ENCODE results near the gene LAMA1.

Gene LAMA1

DNA sequence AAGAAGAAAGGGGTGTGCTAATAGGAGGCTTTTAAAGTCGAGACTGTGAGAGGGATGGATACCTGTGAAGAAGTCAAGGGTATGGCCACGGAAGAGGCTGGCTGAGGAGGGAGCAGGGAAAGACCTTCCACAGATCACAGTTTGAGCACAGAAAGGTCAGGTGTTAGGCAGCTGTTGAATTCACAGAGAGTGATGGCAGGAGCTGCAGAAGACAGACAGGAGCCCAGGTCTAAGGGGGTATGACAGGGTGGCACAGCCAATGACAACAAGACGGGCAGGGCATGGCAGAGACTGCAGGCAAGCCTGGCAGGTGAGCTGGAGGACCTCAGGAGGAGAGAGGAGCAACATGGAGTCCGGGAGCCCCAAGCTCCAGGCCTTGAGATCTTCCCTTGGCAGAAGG, 163.1 kb downstream of the LAMA1 start:
- Histone ChIP-seq H3K36me3 (ENCODE audit: control insufficient read depth, insufficient read depth, low read length) (peaks cover 2% of the 10 kb centered on the region), H3K4me1 (ENCODE audit: control insufficient read depth, insufficient read depth, low read length) (no peaks in the 10 kb centered on the region), H3K27me3 (ENCODE audit: control insufficient read depth, insufficient read depth, low read length) (no peaks in the 10 kb centered on the region), H3K9me3 (ENCODE audit: control insufficient read depth, insufficient read depth, low read length) (no peaks in the 10 kb centered on the region), H3K9ac (ENCODE audit: low read depth, low read length) (no peak overlapping the region), H3K4me3 (ENCODE audit: low read depth, low read length) (no peak overlapping the region)

DNA sequence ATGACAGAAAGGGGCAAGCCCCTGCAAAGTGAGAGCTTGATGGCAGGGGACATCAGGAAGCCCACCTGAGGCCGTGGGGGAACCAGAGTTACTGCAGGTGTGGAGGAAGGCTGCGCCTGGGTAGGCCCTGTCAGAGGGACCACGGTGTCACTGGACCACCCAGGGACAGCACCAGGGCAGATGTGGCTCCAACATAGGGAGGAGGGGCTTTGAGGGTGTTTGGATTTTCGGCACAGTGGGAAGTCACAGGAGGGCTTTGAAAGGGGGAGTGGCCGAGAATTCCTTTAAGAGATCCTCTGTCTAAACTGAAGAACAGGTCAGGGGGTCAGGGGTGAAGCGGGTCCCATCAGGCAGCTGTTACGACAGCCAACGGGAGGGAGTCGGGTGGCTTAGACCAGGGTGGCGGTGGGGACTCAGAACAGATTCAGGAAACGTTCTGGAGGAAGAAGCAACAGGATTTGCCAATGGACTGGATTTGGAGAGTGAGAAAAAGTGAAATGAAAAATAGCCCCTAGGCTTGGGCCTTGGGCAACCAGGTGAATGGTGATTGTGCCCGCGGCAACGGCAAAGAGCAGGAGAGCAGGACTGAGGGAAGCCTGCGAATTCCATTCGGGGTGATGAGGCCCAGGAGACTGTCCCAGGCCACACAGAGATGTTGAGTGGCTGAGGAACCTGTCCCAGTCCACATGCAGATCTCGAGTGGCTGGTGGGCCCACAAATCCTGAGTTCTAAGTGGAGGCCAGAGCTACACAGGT, 166.1 kb downstream of the LAMA1 start:
- no peak overlapping the region for H3K9ac ChIP-seq (ENCODE audit: low read depth, low read length)
- no peaks in the 10 kb centered on the region for H3K27me3 ChIP-seq (ENCODE audit: control insufficient read depth, insufficient read depth, low read length)
- no peaks in the 10 kb centered on the region for H3K4me1 ChIP-seq (ENCODE audit: control insufficient read depth, insufficient read depth, low read length)
- H3K9me3 ChIP-seq (ENCODE audit: control insufficient read depth, insufficient read depth, low read length): no peaks in the 10 kb centered on the region
- H3K36me3 ChIP-seq (ENCODE audit: control insufficient read depth, insufficient read depth, low read length): no peaks in the 10 kb centered on the region
- H3K4me3 ChIP-seq (ENCODE audit: low read depth, low read length): no peak overlapping the region

DNA sequence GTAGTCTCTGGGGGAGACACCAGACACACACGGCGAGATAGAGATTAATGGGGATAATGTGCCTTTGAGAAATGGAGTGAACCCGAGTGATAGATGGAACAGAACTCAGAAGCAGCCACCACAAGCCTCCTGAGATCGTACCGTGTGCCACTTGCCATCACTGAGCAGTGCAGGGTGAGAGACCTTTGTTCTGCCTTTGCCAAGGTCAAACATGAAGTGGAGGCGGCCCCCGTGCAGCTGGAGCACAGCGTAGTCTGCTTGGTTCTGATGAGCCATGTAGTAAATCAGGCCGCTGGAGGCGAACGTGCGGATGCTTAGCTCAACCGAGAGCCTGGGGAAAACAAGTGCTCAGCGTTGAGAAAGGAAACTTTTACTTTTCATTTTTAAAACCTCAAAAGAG, 167.0 kb downstream of the LAMA1 start:
- H3K4me1 ChIP-seq (ENCODE audit: control insufficient read depth, insufficient read depth, low read length): no peaks in the 10 kb centered on the region
- H3K9ac ChIP-seq (ENCODE audit: low read depth, low read length): no peak overlapping the region
- H3K36me3 ChIP-seq (ENCODE audit: control insufficient read depth, insufficient read depth, low read length): no peaks in the 10 kb centered on the region

DNA sequence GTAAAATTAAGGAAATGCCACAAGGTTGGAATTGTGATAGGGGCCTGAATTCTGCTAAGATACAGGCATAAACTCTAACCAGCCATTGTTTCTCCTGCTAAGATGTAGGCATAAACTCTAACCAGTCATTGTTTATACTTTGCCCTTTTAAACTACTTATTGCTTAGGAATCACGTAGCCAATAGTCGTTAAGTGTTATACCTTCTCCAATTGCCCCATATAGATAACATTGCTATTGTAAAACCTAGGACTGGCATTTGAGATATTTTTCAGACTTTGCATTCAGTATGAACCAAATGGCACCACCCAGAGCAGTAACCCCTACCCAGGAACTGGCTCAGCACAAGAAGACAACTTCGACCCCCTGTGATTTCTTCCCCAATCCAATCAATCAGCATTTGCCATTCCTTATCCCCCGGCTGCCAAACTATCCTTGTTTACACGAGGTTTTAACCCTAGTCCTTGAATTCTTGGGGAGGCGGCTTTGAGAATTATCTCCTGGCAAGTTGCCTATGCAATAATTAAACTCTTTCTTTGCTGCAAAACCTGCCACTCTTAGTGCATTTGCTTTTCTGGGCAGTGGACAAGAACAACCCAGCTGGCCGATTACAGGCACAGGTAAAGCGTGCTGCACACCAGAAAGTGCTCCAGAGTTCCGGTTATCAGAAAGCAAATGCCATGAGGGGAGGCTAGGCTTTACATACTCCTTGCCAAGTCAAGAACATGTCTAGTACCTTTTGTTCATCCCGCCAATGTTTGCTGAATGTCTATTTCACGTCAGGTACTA, 167.6 kb downstream of the LAMA1 start:
- Histone ChIP-seq H3K27me3 (ENCODE audit: control insufficient read depth, insufficient read depth, low read length) (no peaks in the 10 kb centered on the region), H3K9me3 (ENCODE audit: control insufficient read depth, insufficient read depth, low read length) (no peaks in the 10 kb centered on the region), H3K9ac (ENCODE audit: low read depth, low read length) (no peak overlapping the region), H3K36me3 (ENCODE audit: control insufficient read depth, insufficient read depth, low read length) (no peaks in the 10 kb centered on the region), H3K4me1 (ENCODE audit: control insufficient read depth, insufficient read depth, low read length) (no peaks in the 10 kb centered on the region), H3K4me3 (ENCODE audit: low read depth, low read length) (no peak overlapping the region)

More for the DNA sequence above, 167.0 kb downstream of the LAMA1 start:
- H3K4me3 ChIP-seq (ENCODE audit: low read depth, low read length): no peak overlapping the region
- no peaks in the 10 kb centered on the region for H3K9me3 ChIP-seq (ENCODE audit: control insufficient read depth, insufficient read depth, low read length)
- no peaks in the 10 kb centered on the region for H3K27me3 ChIP-seq (ENCODE audit: control insufficient read depth, insufficient read depth, low read length)

DNA sequence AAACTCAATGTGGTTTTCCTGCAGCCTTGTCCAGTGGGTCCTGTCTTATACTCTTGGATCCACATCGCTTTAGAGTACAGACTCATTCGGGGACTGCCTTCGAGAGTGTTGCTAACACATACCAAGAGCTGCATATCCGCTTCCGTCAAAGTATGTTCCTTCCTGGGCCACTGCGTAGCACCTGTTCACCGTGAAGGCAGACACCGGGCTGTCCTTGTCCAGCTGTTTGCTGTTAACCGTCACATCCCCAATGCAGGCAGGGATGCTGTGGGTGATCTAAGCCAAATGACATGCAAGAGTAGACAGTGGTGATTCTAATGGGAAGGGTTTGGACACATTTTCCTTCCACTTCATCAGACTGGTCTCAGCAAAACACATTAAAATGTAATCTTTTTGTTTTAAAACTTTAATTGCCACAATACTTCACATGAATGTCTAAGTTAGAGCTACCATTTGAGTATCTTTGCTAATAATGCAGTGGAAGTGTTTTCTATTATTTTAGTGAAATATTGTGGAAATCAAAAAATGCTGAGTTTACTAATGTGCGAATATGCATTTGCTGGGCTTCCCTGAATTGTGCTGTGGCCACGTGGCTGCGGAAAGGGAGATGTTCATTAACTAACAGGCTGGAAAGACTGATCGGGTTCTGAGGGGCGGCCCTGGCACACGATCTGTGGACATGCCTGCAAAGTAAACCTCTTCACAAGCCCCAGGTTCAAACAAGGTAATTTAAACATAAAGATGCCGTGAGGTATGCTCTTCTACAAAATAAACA, 169.1 kb downstream of the LAMA1 start:
- no peak overlapping the region for H3K9ac ChIP-seq (ENCODE audit: low read depth, low read length)
- no peak overlapping the region for H3K4me3 ChIP-seq (ENCODE audit: low read depth, low read length)
- H3K36me3 ChIP-seq (ENCODE audit: control insufficient read depth, insufficient read depth, low read length): no peaks in the 10 kb centered on the region
- no peaks in the 10 kb centered on the region for H3K4me1 ChIP-seq (ENCODE audit: control insufficient read depth, insufficient read depth, low read length)
- no peaks in the 10 kb centered on the region for H3K27me3 ChIP-seq (ENCODE audit: control insufficient read depth, insufficient read depth, low read length)
- H3K9me3 ChIP-seq (ENCODE audit: control insufficient read depth, insufficient read depth, low read length): no peaks in the 10 kb centered on the region

DNA sequence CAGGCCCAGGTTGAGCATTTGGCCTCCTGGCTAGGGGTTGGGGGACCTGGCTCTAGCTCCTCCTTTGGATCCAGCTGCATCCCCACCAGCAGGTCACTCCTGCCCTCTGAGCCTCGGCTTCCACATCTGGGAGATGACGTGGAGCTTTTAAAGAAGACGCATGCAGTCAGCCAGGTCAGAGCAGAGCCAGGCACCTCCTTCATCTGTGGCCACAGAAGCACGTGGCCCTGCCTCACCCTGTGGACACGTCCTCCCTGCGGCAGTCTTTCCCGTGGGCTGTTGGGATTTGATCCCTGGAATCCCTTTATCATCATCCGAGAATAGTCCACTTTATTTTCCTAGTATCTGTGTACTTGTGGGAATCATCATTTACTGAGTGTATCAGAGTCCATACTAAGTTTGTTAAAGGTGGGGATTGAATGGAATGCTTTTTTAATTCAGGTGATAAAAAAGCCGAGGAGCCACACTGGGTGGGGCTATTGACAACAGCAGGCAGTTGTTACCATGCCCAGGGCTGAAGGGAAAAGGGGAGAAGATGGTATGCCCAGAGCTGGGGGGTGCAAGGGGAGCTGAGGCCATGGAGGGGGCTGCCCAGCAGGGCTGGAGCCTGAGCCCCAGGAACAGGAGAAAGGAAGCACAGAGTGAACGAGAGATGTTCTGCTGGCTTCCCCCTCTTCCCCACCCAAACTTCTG, 170.1 kb downstream of the LAMA1 start:
- Histone ChIP-seq H3K9ac (ENCODE audit: low read depth, low read length) (no peak overlapping the region), H3K27me3 (ENCODE audit: control insufficient read depth, insufficient read depth, low read length) (no peaks in the 10 kb centered on the region), H3K4me1 (ENCODE audit: control insufficient read depth, insufficient read depth, low read length) (no peaks in the 10 kb centered on the region), H3K36me3 (ENCODE audit: control insufficient read depth, insufficient read depth, low read length) (no peaks in the 10 kb centered on the region), H3K9me3 (ENCODE audit: control insufficient read depth, insufficient read depth, low read length) (no peaks in the 10 kb centered on the region), H3K4me3 (ENCODE audit: low read depth, low read length) (no peak overlapping the region)

DNA sequence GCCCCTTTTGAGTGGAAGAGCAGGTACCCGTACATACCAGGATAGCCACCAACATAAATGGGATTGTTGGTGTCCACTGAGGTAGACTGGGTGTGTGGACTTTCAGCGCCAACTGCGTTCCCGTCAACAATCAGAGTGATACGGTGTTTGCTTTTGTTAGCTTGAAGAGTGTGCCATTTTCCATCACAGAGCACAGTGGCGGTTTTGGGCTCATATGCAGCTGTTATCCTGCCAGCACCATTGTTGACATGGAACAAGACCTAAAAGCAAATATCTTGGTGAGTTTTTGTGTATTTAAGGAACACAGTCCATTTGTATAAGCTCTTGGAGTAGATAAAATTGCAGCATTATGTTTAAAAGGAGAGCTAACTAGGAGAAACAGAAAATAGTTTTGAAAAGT, 174.5 kb downstream of the LAMA1 start:
- Histone ChIP-seq H3K4me3 (ENCODE audit: low read depth, low read length) (no peak overlapping the region), H3K9ac (ENCODE audit: low read depth, low read length) (no peak overlapping the region), H3K9me3 (ENCODE audit: control insufficient read depth, insufficient read depth, low read length) (no peaks in the 10 kb centered on the region), H3K4me1 (ENCODE audit: control insufficient read depth, insufficient read depth, low read length) (no peaks in the 10 kb centered on the region), H3K27me3 (ENCODE audit: control insufficient read depth, insufficient read depth, low read length) (no peaks in the 10 kb centered on the region), H3K36me3 (ENCODE audit: control insufficient read depth, insufficient read depth, low read length) (peaks cover 3% of the 10 kb centered on the region)

DNA sequence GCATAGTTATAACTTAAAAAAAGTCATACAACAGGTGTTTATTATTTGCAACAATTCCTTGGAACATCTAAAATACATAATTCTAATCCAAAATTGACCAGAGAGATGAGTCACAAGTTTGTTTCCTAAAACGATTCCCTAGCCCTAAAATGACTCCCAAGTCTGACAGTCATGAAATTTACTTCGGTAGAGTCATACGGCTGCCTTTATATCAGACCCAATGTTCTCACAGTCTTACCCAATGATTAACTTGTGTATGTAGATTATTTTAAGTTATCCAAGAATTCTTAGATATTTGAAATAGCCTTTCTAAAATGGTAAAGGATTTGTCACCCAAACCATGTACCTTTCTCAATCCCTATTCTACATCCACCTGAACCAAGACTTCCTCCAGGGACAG, 174.9 kb downstream of the LAMA1 start:
- H3K4me1 ChIP-seq (ENCODE audit: control insufficient read depth, insufficient read depth, low read length): no peaks in the 10 kb centered on the region
- H3K9me3 ChIP-seq (ENCODE audit: control insufficient read depth, insufficient read depth, low read length): no peaks in the 10 kb centered on the region
- no peaks in the 10 kb centered on the region for H3K27me3 ChIP-seq (ENCODE audit: control insufficient read depth, insufficient read depth, low read length)
- H3K9ac ChIP-seq (ENCODE audit: low read depth, low read length): no peak overlapping the region
- H3K4me3 ChIP-seq (ENCODE audit: low read depth, low read length): no peak overlapping the region
- peaks cover 3% of the 10 kb centered on the region for H3K36me3 ChIP-seq (ENCODE audit: control insufficient read depth, insufficient read depth, low read length)

DNA sequence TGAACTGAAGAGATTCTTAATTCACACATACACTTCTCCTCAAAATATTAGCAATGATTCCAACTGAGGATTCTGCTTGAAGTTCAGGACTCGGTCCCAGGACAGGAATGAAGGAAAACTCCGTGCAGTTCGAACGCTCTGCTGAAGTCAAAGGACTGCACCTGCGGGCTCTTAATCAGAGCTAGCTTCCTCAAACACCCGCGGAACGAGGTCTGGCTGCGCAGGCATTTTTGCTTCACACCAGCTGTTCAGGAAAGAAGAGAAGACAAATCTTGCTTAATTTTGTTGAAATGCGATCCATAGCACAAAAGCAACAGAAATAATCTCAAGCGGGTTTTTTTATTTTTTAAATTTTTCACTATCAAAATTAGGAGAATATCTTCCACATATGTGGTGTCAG, 175.6 kb downstream of the LAMA1 start:
- Histone ChIP-seq H3K27me3 (ENCODE audit: control insufficient read depth, insufficient read depth, low read length) (no peaks in the 10 kb centered on the region), H3K4me1 (ENCODE audit: control insufficient read depth, insufficient read depth, low read length) (no peaks in the 10 kb centered on the region), H3K9me3 (ENCODE audit: control insufficient read depth, insufficient read depth, low read length) (no peaks in the 10 kb centered on the region), H3K4me3 (ENCODE audit: low read depth, low read length) (no peak overlapping the region), H3K36me3 (ENCODE audit: control insufficient read depth, insufficient read depth, low read length) (peaks cover 3% of the 10 kb centered on the region), H3K9ac (ENCODE audit: low read depth, low read length) (no peak overlapping the region)

DNA sequence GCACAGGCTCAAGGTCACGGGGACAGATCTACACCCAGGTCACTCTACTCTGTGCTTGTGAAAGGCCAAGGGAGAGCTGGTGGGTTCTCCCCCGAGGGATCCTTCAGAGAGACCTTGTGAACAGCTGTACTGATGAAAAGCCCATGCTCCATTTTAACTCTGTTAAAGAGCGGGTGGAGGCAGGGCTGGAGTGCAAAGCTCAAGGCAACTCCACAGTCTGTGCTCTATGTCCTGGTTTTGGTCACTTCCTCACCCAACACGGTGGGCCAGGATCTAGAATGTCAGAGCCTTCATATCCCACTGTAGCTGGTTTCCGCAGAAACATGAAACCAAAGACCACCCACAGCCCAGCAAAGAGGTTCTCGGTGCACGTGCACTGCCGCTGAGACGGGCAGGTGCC, 177.1 kb downstream of the LAMA1 start:
- H3K4me1 ChIP-seq (ENCODE audit: control insufficient read depth, insufficient read depth, low read length): no peaks in the 10 kb centered on the region
- no peaks in the 10 kb centered on the region for H3K9me3 ChIP-seq (ENCODE audit: control insufficient read depth, insufficient read depth, low read length)
- no peaks in the 10 kb centered on the region for H3K27me3 ChIP-seq (ENCODE audit: control insufficient read depth, insufficient read depth, low read length)
- no peak overlapping the region for H3K4me3 ChIP-seq (ENCODE audit: low read depth, low read length)
- H3K36me3 ChIP-seq (ENCODE audit: control insufficient read depth, insufficient read depth, low read length): peaks cover 3% of the 10 kb centered on the region
- no peak overlapping the region for H3K9ac ChIP-seq (ENCODE audit: low read depth, low read length)

DNA sequence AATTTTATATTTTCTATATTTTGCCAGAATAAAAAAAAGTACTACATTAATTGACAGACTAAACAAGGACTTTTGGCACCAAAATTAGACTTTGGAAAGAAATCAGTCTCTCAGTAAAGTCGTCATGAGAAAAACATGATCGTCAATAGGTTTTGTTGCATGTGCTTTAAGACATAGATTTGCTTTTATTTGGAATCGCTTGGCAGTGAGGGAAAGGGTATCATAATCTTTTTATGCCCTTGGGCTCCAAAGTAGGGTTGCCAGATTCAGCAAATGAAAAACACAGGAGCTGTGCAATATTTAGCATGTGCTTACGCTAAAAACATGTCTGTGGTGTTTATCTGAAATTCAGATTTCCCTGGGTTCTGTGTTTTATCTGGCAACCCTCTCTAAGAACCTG, 177.6 kb downstream of the LAMA1 start:
- H3K27me3 ChIP-seq (ENCODE audit: control insufficient read depth, insufficient read depth, low read length): no peaks in the 10 kb centered on the region
- H3K4me3 ChIP-seq (ENCODE audit: low read depth, low read length): no peak overlapping the region
- H3K9me3 ChIP-seq (ENCODE audit: control insufficient read depth, insufficient read depth, low read length): no peaks in the 10 kb centered on the region

More for the DNA sequence above, 177.6 kb downstream of the LAMA1 start:
- no peaks in the 10 kb centered on the region for H3K4me1 ChIP-seq (ENCODE audit: control insufficient read depth, insufficient read depth, low read length)
- H3K36me3 ChIP-seq (ENCODE audit: control insufficient read depth, insufficient read depth, low read length): peaks cover 3% of the 10 kb centered on the region
- no peak overlapping the region for H3K9ac ChIP-seq (ENCODE audit: low read depth, low read length)
